Measurements from ENCODE around the gene CNKSR3.

GRCh38 chr6:154496793-154497517, 13.5 kb downstream of the CNKSR3 start:
- TF ChIP-seq CTCF (IDR thresholded peaks at IDR 0.05; ENCODE audit: low read length): no peak
- TF ChIP-seq EZH2 (IDR thresholded peaks at IDR 0.05; ENCODE audit: borderline replicate concordance, low read length): no peak
